Rectal smooth muscle tissue (tissue), 1 donor: Measurements from ENCODE around the gene HEXD.

ENCODE experiments used
- H3K27ac ChIP-seq: one replicate; pipeline ENCODE4 v1.7.0; 2013; ENCODE audit warnings: low read depth, low read length, inconsistent platforms
- H3K27me3 ChIP-seq: one replicate; pipeline ENCODE4 v1.7.0; 2013; ENCODE audit warnings: low read length; ENCODE audit not compliant: control insufficient read depth, insufficient read depth
- H3K36me3 ChIP-seq: one replicate; pipeline ENCODE4 v1.7.0; 2013; ENCODE audit warnings: low read length; ENCODE audit not compliant: control insufficient read depth, insufficient read depth
- H3K4me1 ChIP-seq: one replicate; pipeline ENCODE4 v1.7.0; 2013; ENCODE audit warnings: low read length; ENCODE audit not compliant: control insufficient read depth, insufficient read depth
- H3K4me3 ChIP-seq: one replicate; pipeline ENCODE4 v1.7.0; 2013; ENCODE audit warnings: low read length
- H3K9ac ChIP-seq: one replicate; pipeline ENCODE4 v1.7.0; 2013; ENCODE audit warnings: low read length

HEXD gene

GRCh38 chr17:82491196-82491530, 73.0 kb downstream of the HEXD start:
- H3K4me3 ChIP-seq, result no peak overlapping the region
- peaks cover 4% of the 10 kb centered on the region for H3K4me1 ChIP-seq
- H3K36me3 ChIP-seq, result peaks cover 5% of the 10 kb centered on the region
- no peak overlapping the region for H3K9ac ChIP-seq
- no peak overlapping the region for H3K27ac ChIP-seq
- H3K27me3 ChIP-seq, result no peaks in the 10 kb centered on the region

- peaks cover 5% of the 10 kb centered on the region for H3K36me3 ChIP-seq
- no peak overlapping the region for H3K9ac ChIP-seq
- H3K4me1 ChIP-seq, result peaks cover 6% of the 10 kb centered on the region
Observed at GRCh38 chr17:82491533-82491932, 73.4 kb downstream of the HEXD start.

More at GRCh38 chr17:82491533-82491932, 73.4 kb downstream of the HEXD start:
- Histone ChIP-seq H3K27ac (no peak overlapping the region), H3K27me3 (no peaks in the 10 kb centered on the region), H3K4me3 (no peak overlapping the region)
